Measurements from ENCODE around the gene USP35. TPM values are rescaled to one million over a fixed set of nuclear protein-coding genes. Genes with fewer than 3 reads are reported as not detected.

USP35 gene
- total and polyA plus RNA-seq, 2 donors (not counting 1 experiment from before 2014, with no cell fraction given) = 4.8 to 6.0 TPM

GRCh38 chr11:78199653-78200015, 10.9 kb downstream of the USP35 start:
- CTCF ChIA-PET = no interaction called here

GRCh38 chr11:78200061-78200460, 11.3 kb downstream of the USP35 start:
- no peaks in the 10 kb centered on the region for H4K20me1 ChIP-seq (ENCODE audit: control insufficient read depth, insufficient read depth, low read length, poor library complexity, severe bottlenecking)
- H3K4me1 ChIP-seq (ENCODE audit: control insufficient read depth in 2 of 2, insufficient read depth in 2 of 2, low read length in 2 of 2) = peaks cover 14 to 15% of the 10 kb centered on the region in 2 donors
- no peaks in the 10 kb centered on the region for H3K79me2 ChIP-seq (ENCODE audit: control insufficient read depth, insufficient read depth, low read length)
- POLR2A ChIA-PET = no interaction called here
- CTCF ChIA-PET = interaction anchor here (1.3 kb wide), 1 partner anchor 18 kb away, joined by 3 read pairs; no protein-coding TSS in a partner anchor
- Mint-ChIP-seq H3K27ac (no peak overlapping the region), H3K9me3 (ENCODE audit: insufficient read depth) (no peaks in the 10 kb centered on the region), H3K4me3 (no peak overlapping the region), H3K27me3 (no peaks in the 10 kb centered on the region), H3K4me1 (peaks cover 18% of the 10 kb centered on the region)
- H3K9me3 ChIP-seq (ENCODE audit: control extremely low read depth in 1 of 3, control insufficient read depth in 2 of 3, insufficient read depth in 1 of 3, low read length in 2 of 3) = peaks cover 0 to 3% (median 0%) of the 10 kb centered on the region in 3 donors
- H3K9ac ChIP-seq (ENCODE audit: low read length) = no peak overlapping the region
- ATAC-seq (ENCODE audit: low read depth) (no peak), DNase-seq (no peak)
- 94% methylated on average over 4 of the region's 4 CpGs for WGBS (ENCODE audit: insufficient coverage)
- H3K36me3 ChIP-seq (replicated peaks in 1 of 2; ENCODE audit: control extremely low read depth in 1 of 2, control insufficient read depth in 1 of 2, extremely low read depth in 1 of 2, insufficient read depth in 2 of 2, low read length in 1 of 2) = peaks cover 0 to 4% of the 10 kb centered on the region in 2 experiments
- no peak overlapping the region for H3K4me3 ChIP-seq (ENCODE audit: control extremely low read depth in 1 of 5, extremely low read depth in 1 of 5, insufficient read depth in 1 of 5, low read depth in 2 of 5, low read length in 4 of 5)
- TF ChIP-seq CTCF (IDR thresholded peaks at IDR 0.05) (no peak), EZH2 (IDR thresholded peaks at IDR 0.05; ENCODE audit: borderline replicate concordance, insufficient read depth, low read depth, low read length, poor library complexity, severe bottlenecking) (no peak)
- no peak overlapping the region for H3K27ac ChIP-seq (ENCODE audit: low read length in 2 of 2)
- H2AFZ ChIP-seq (ENCODE audit: insufficient read depth, low read depth, low read length, poor library complexity, severe bottlenecking) = no peak overlapping the region
- H3K4me2 ChIP-seq (replicated peaks; ENCODE audit: low read depth, low read length, poor library complexity, severe bottlenecking) = no peak overlapping the region
- H3K27me3 ChIP-seq (replicated peaks in 1 of 4; ENCODE audit: control extremely low read depth in 1 of 4, control insufficient read depth in 3 of 4, insufficient read depth in 4 of 4, low read length in 3 of 4) = no peaks in the 10 kb centered on the region
- intact Hi-C loops (cut with micrococcal nuclease) = no loop called here

More at GRCh38 chr11:78199653-78200015, 10.9 kb downstream of the USP35 start:
- H3K36me3 ChIP-seq (replicated peaks in 1 of 2; ENCODE audit: control extremely low read depth in 1 of 2, control insufficient read depth in 1 of 2, extremely low read depth in 1 of 2, insufficient read depth in 2 of 2, low read length in 1 of 2) = peaks cover 0 to 4% of the 10 kb centered on the region in 2 experiments
- H4K20me1 ChIP-seq (ENCODE audit: control insufficient read depth, insufficient read depth, low read length, poor library complexity, severe bottlenecking) = no peaks in the 10 kb centered on the region
- H3K9ac ChIP-seq (ENCODE audit: low read length) = no peak overlapping the region
- no peak overlapping the region for H3K4me2 ChIP-seq (replicated peaks; ENCODE audit: low read depth, low read length, poor library complexity, severe bottlenecking)
- no peak for ATAC-seq (ENCODE audit: low read depth)
- TF ChIP-seq CTCF (IDR thresholded peaks at IDR 0.05) (no peak), EZH2 (IDR thresholded peaks at IDR 0.05; ENCODE audit: borderline replicate concordance, insufficient read depth, low read depth, low read length, poor library complexity, severe bottlenecking) (no peak)
- no peak overlapping the region for H3K4me3 ChIP-seq (ENCODE audit: control extremely low read depth in 1 of 5, extremely low read depth in 1 of 5, insufficient read depth in 1 of 5, low read depth in 2 of 5, low read length in 4 of 5)
- WGBS (ENCODE audit: insufficient coverage) = 97% methylated on average over 5 of the region's 5 CpGs
- H3K27me3 ChIP-seq (replicated peaks in 1 of 4; ENCODE audit: control extremely low read depth in 1 of 4, control insufficient read depth in 3 of 4, insufficient read depth in 4 of 4, low read length in 3 of 4) = no peaks in the 10 kb centered on the region
- Mint-ChIP-seq H3K27ac (no peak overlapping the region), H3K9me3 (ENCODE audit: insufficient read depth) (no peaks in the 10 kb centered on the region), H3K27me3 (no peaks in the 10 kb centered on the region), H3K4me1 (peaks cover 18% of the 10 kb centered on the region), H3K4me3 (no peak overlapping the region)
- no peak overlapping the region for H3K27ac ChIP-seq (ENCODE audit: low read length in 2 of 2)
- H3K4me1 ChIP-seq (ENCODE audit: control insufficient read depth in 2 of 2, insufficient read depth in 2 of 2, low read length in 2 of 2) = peaks cover 14 to 15% of the 10 kb centered on the region in 2 donors
- H3K9me3 ChIP-seq (ENCODE audit: control extremely low read depth in 1 of 3, control insufficient read depth in 2 of 3, insufficient read depth in 1 of 3, low read length in 2 of 3) = peaks cover 0 to 3% (median 0%) of the 10 kb centered on the region in 3 donors
- POLR2A ChIA-PET = no interaction called here
- no peaks in the 10 kb centered on the region for H3K79me2 ChIP-seq (ENCODE audit: control insufficient read depth, insufficient read depth, low read length)
- no peak overlapping the region for H2AFZ ChIP-seq (ENCODE audit: insufficient read depth, low read depth, low read length, poor library complexity, severe bottlenecking)
- no peak for DNase-seq
- intact Hi-C loops (cut with micrococcal nuclease) = no loop called here
